Measurements from ENCODE around the gene RIMBP2.

Gene RIMBP2

DNA sequence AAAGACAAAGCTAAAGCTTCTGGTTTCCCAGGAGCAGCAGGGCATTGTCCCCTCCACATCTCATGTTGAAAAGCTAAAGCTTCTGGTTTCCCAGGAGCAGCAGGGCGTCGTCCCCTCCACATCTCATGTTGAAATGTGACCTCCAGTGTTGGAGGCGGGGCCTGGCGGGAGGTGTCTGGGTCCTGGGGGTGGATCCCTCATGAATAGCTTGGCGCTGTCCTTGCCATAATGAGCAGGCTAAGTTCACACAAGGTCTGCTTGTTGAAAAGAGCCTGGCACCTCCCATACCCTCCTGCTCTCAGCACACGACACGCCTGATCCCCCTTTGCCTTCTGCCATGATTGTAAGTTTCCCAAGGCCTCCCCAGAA is 254.7 kb downstream of the RIMBP2 start:
- Mint-ChIP-seq H3K27me3 (no peaks in the 10 kb centered on the region), H3K27ac (no peak overlapping the region), H3K9me3 (peaks cover 6% of the 10 kb centered on the region), H3K36me3 (ENCODE audit: low read depth) (no peaks in the 10 kb centered on the region), H3K4me1 (ENCODE audit: low read depth) (no peaks in the 10 kb centered on the region), H3K4me3 (no peak overlapping the region)

DNA sequence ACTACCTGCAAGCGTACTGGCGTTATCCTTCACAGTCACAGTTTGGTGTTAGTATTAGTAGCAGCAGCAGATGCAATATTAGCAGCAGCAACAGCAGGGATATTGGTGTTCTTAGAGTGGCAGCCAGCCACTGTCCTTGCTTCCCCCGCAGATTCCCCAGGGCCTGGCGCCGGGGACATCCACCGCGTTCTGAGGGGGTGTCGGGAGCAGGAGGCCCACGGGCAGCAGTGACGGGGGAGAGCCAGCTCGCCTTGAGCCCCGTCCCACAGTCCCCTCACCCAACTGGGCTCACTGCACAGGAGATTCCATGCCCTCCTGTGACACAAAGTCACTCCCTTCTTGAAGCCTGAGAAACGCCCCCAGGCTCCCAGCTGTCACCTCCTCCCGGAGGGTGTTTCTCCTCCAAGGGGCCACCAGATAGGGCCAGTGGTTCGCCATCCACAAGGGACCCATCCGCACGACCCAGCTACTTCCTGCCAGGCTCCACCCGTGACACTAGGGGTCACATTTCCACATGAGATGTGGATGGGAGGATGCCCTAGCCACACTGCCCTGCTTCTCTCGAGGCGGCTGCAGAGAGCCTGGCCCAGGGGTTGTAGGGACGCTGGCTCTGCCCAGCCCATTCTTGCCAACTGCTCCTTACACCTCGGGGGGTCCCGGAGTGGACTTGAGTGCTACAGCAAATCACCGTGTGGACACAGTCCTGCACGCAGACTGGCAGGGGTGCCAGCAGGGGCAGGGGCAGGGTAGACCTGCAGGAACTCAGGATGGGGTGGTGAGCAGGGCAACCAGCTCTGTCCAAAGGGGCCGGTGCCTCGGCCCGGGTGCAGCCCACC is 255.3 kb downstream of the RIMBP2 start:
- H3K4me3 Mint-ChIP-seq, result no peak overlapping the region
- no peaks in the 10 kb centered on the region for H3K36me3 Mint-ChIP-seq (ENCODE audit: low read depth)
- H3K27me3 Mint-ChIP-seq, result no peaks in the 10 kb centered on the region
- no peak overlapping the region for H3K27ac Mint-ChIP-seq
- peaks cover 6% of the 10 kb centered on the region for H3K9me3 Mint-ChIP-seq
- no peaks in the 10 kb centered on the region for H3K4me1 Mint-ChIP-seq (ENCODE audit: low read depth)

DNA sequence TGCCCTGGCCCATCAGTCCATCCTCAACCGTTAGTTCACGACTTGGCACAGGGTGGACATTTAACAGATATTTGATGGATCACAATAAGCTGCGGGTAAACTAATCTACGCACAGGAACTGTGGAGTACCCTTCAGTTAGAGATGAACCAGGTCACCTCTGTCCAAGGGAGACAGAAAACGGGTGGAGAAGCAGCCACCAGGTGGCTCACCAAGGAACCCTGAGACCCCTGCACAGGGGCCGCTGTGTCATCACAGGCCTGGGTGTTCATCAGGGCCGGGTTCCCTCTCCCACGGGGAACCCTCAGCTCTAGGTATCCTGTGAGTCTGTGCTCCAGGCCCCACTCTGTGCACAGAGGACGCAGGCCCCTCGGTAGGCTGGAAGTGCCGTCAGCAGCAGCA is 256.2 kb downstream of the RIMBP2 start:
- H3K9me3 Mint-ChIP-seq, result peaks cover 6% of the 10 kb centered on the region
- no peak overlapping the region for H3K27ac Mint-ChIP-seq
- no peaks in the 10 kb centered on the region for H3K36me3 Mint-ChIP-seq (ENCODE audit: low read depth)
- no peak overlapping the region for H3K4me3 Mint-ChIP-seq
- no peaks in the 10 kb centered on the region for H3K4me1 Mint-ChIP-seq (ENCODE audit: low read depth)
- H3K27me3 Mint-ChIP-seq, result no peaks in the 10 kb centered on the region

DNA sequence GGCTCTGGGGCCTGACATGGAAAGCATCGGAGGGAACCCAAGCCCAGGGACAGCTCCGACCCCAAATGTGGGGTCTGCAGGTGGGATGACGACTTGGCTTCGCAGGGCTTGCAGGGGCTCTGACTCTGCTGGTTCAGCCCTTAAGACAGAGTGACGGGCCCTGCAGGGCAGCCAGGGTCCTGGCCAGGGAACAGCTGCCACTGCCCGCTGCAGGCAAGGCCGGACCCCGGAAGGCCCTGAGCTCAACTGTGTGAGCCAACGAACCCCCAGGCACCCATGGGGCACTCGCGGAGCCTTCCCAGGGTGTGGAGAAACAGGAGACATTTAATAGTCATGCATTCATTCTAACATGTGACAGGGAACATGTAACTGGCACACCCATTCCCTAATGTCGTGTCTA is 257.8 kb downstream of the RIMBP2 start:
- Mint-ChIP-seq H3K27me3 (no peaks in the 10 kb centered on the region), H3K36me3 (ENCODE audit: low read depth) (no peaks in the 10 kb centered on the region), H3K27ac (no peak overlapping the region), H3K4me3 (no peak overlapping the region), H3K9me3 (no peaks in the 10 kb centered on the region), H3K4me1 (ENCODE audit: low read depth) (no peaks in the 10 kb centered on the region)

DNA sequence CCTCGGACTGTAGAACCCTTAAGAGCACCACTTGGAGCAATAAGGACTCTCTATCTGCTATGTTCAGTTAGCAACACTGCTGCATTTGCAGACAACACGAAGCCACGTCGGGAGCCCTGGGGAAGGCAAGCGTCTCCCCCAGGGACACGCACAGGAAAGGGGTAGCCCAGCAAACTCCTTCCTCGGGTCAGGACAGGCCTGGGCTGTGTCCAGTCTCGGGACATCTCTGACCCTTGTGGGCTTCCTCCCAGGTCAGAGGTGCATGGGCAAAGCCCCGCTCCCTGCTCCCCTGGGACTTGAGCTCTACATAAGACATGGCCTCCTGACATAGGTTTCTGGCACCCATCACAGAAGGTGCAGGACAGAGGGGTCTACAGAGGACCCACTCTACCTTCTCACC is 258.9 kb downstream of the RIMBP2 start:
- Mint-ChIP-seq H3K36me3 (ENCODE audit: low read depth) (no peaks in the 10 kb centered on the region), H3K4me1 (ENCODE audit: low read depth) (no peaks in the 10 kb centered on the region), H3K4me3 (no peak overlapping the region), H3K27me3 (no peaks in the 10 kb centered on the region), H3K27ac (no peak overlapping the region), H3K9me3 (no peaks in the 10 kb centered on the region)

DNA sequence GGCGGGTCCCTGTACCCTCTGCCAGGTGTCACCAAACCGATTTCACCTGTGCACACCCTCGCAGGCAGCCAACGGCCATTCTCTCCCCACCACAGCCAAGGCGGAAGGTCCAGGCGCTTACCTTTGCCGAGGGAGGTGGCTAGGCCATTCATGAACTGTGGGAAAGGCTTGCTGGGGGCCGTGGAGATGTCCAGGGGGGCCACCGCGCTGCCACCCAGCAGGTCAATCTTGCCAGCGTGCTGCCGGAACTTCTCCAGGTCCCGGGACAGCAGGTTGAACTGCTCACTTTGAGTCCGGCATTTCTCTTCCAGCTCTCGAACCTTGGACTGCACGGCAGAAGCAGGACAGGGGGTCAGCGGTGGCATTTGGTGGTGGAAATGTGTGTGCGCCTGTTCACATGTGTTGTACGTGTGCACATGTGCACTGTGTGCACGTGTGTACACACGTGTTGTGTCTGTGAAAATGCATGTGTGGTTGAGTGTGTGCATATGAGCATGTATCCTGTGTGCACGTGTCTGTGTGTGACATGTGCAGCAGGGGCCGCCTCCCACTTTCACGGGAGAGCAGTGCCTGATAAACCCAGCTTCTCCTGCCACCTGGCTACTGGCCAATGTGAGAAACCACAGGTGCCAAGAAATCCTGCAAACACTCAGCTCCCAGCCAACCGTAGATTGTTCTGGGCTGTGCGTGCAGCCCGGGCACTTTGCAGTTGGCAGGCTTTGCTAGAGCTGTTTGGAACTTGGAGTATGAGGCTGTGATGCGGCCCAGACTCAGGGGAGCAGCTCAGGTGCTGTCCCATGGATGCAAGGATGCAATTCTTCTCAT is 259.5 kb downstream of the RIMBP2 start:
- Mint-ChIP-seq H3K27ac (no peak overlapping the region), H3K4me1 (ENCODE audit: low read depth) (no peaks in the 10 kb centered on the region), H3K4me3 (no peak overlapping the region), H3K27me3 (no peaks in the 10 kb centered on the region), H3K36me3 (ENCODE audit: low read depth) (no peaks in the 10 kb centered on the region), H3K9me3 (no peaks in the 10 kb centered on the region)

DNA sequence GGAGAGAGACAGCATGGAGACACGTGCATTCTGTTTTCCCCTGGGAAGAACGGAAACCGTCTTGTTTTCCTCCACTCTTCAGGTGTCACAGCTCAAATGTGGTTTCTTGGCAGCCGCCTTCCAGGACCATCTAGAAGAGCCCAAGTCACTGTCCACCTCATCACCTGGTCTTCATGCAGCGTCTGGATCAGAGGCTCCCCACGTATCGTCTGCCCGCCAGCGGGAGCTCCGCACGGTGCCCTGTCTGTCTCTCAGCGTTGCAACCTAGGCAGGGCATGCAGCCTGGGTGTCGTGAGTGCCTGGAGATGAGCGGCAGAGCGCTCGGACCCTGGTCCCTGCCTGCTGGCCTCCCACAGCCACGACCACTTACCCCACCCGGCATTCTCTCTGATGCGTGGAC is 260.9 kb downstream of the RIMBP2 start:
- no peaks in the 10 kb centered on the region for H3K36me3 Mint-ChIP-seq (ENCODE audit: low read depth)
- no peaks in the 10 kb centered on the region for H3K9me3 Mint-ChIP-seq
- no peaks in the 10 kb centered on the region for H3K4me1 Mint-ChIP-seq (ENCODE audit: low read depth)
- no peaks in the 10 kb centered on the region for H3K27me3 Mint-ChIP-seq
- H3K27ac Mint-ChIP-seq, result no peak overlapping the region
- H3K4me3 Mint-ChIP-seq, result no peak overlapping the region

DNA sequence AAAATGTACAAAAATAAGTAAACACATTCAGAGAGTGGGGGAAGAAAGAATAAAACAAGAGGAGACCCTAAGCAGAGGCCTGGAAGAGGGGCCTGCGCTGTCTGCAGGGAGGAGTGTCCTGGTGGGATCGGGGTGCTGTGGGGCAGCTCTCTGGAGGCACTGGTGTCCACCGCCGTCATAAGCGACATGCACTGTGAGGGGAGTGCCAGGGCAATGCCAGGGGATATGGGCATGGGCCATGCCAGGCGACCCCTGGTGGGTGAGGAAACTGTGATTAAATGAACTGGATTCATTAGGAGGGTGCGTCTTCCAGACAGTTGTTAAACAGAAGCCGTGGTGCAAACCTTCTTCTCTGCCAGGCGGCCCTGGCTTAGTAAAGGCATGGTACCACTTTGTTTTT is 261.8 kb downstream of the RIMBP2 start:
- no peaks in the 10 kb centered on the region for H3K9me3 Mint-ChIP-seq
- H3K4me3 Mint-ChIP-seq, result no peak overlapping the region
- H3K4me1 Mint-ChIP-seq (ENCODE audit: low read depth), result no peaks in the 10 kb centered on the region
- H3K27me3 Mint-ChIP-seq, result no peaks in the 10 kb centered on the region
- H3K27ac Mint-ChIP-seq, result no peak overlapping the region
- no peaks in the 10 kb centered on the region for H3K36me3 Mint-ChIP-seq (ENCODE audit: low read depth)

DNA sequence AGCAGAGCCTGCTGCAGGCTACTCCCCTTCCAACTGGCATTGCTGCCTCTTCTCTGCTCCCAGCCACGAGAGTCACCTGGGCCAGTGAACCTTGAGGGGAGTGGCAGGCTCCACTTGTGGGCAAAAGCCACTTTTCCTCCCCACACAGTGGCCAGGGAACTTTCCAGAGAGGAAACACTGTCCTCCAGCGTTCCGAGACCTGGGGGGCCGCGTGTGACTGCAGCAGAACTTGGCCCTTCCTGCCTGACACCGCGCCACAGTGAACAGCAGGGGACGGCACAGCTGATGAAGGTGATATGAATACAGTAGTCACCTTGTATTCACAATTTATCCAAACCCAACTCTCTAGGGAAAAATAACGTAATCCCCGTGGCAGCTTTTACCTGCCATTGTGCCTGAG is 263.6 kb downstream of the RIMBP2 start:
- H3K27me3 Mint-ChIP-seq, result no peaks in the 10 kb centered on the region
- H3K27ac Mint-ChIP-seq, result no peak overlapping the region
- H3K36me3 Mint-ChIP-seq (ENCODE audit: low read depth), result no peaks in the 10 kb centered on the region
- H3K4me3 Mint-ChIP-seq, result no peak overlapping the region
- no peaks in the 10 kb centered on the region for H3K9me3 Mint-ChIP-seq
- no peaks in the 10 kb centered on the region for H3K4me1 Mint-ChIP-seq (ENCODE audit: low read depth)

DNA sequence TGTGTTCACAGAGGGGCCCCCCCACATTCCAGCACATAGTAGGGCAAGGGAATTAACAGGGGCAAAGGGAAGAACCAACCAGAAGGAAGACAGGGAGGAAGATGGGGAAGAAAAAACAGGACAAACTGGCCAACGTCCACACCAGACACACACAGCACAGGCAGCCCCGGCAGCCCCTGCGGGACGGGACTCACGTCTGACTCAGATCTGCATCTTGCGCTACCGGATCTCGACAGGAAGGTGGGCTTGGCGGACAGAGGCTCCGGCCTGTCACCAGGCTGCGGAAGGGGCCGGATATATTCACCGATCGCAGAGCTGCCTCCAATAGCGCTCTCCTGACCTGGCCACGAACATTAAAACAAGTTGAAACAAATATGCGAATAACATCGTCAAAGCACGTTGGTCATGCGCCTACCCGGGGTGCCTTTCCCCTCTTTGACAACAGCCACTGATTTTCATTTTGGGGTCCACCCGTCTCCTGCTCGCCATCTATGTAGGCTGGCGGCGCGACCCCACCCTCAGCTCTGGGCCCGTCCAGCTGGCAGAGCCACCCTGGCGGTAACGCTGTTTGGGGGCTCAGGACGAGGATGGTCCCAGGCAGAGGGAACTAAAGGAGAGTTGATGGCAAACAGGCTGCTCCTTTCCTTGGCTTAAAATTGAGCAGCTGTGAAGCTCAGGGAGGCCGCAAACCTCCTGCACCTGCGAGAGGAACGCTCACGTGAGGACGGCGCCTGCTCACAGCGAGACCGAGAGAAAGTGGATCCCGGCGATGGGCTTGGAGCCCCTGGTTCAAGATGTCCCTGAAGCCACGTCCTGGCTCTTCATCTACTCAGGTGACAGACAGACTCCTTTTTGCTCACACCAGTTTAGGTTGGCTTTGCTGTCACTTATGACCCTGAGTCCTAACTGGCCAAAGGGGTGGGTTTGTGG is 264.8 kb downstream of the RIMBP2 start:
- no peak overlapping the region for H3K27ac Mint-ChIP-seq
- no peaks in the 10 kb centered on the region for H3K9me3 Mint-ChIP-seq
- H3K27me3 Mint-ChIP-seq, result no peaks in the 10 kb centered on the region
- H3K4me3 Mint-ChIP-seq, result no peak overlapping the region
- no peaks in the 10 kb centered on the region for H3K4me1 Mint-ChIP-seq (ENCODE audit: low read depth)
- H3K36me3 Mint-ChIP-seq (ENCODE audit: low read depth), result no peaks in the 10 kb centered on the region

DNA sequence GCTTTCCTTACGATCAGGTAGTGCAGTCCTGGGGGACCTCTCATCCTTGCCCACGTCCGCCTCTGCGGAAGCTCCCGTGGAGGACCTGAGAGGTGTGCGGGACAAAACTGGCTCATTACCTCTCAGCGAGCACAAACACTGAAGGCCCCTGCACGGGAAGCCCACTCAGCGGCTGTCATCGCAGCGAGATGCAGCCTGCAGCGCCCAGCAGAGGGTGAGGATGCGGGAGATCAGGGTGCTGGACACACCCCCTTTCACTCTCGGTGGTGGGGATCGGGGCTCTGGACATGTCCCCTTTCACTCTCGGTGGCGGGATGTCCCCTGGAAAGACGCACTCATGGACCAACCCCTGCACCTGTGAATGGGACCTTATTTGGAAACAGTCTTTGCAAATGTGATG is 266.8 kb downstream of the RIMBP2 start:
- Mint-ChIP-seq H3K9me3 (no peaks in the 10 kb centered on the region), H3K27me3 (no peaks in the 10 kb centered on the region), H3K27ac (no peak overlapping the region), H3K4me1 (ENCODE audit: low read depth) (no peaks in the 10 kb centered on the region), H3K36me3 (ENCODE audit: low read depth) (no peaks in the 10 kb centered on the region), H3K4me3 (no peak overlapping the region)

DNA sequence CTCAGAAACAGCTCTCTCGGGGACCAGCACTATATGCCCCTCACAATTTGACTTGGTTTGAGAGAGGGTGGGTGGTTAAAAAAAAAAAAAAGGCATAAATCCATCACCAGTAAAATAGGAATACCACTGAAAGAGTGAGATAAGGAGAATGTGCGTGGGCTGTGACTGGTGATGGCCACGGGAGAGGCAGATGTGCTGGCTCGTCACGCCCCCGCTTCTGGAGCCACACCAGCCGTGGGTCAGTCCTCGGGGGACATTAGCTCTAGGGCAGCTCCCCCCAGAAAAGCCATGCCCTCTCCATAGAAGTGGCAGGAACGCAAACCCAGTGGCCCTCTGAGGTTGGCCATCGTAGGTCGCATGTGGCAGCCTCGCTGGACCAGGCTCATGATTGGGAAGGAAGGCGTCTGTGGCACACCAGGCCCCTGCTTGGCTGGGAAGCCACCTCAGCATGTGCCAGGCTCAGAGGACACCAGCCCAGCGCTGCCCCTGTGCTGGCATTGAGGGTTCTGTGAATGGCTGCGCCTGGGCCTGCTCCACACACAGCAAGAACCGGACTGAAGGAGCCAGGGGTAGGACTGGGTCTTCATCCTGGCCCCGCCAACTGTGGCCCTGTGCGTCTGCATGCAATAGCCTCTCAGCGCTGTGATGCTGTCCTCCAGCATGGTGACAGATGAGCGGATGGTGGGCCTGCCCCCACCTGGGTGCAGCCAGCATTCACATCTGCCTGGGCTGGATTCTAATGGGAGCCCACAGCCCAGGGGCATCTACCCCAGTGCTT is 267.9 kb downstream of the RIMBP2 start:
- no peaks in the 10 kb centered on the region for H3K9me3 Mint-ChIP-seq
- no peak overlapping the region for H3K27ac Mint-ChIP-seq
- no peak overlapping the region for H3K4me3 Mint-ChIP-seq
- H3K27me3 Mint-ChIP-seq, result no peaks in the 10 kb centered on the region
- no peaks in the 10 kb centered on the region for H3K36me3 Mint-ChIP-seq (ENCODE audit: low read depth)
- H3K4me1 Mint-ChIP-seq (ENCODE audit: low read depth), result no peaks in the 10 kb centered on the region

DNA sequence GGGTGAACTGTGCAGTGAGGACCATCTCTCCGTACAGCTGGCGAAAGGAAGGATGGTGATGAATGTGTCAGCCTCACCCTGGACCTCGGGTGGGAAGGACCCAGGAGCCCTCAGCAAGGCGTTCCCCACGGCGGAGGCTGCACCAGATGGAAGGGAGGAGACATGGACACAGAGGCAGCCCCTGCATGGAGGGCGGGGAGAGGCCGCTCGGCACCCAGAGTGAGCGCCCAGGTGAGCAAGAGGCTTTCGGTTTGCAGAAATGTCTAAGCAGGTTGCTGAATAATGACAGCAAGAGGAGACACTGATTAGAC is 268.5 kb downstream of the RIMBP2 start:
- H3K4me3 Mint-ChIP-seq, result no peak overlapping the region
- no peaks in the 10 kb centered on the region for H3K36me3 Mint-ChIP-seq (ENCODE audit: low read depth)
- H3K9me3 Mint-ChIP-seq, result no peaks in the 10 kb centered on the region
- H3K27me3 Mint-ChIP-seq, result no peaks in the 10 kb centered on the region
- no peak overlapping the region for H3K27ac Mint-ChIP-seq
- no peaks in the 10 kb centered on the region for H3K4me1 Mint-ChIP-seq (ENCODE audit: low read depth)

DNA sequence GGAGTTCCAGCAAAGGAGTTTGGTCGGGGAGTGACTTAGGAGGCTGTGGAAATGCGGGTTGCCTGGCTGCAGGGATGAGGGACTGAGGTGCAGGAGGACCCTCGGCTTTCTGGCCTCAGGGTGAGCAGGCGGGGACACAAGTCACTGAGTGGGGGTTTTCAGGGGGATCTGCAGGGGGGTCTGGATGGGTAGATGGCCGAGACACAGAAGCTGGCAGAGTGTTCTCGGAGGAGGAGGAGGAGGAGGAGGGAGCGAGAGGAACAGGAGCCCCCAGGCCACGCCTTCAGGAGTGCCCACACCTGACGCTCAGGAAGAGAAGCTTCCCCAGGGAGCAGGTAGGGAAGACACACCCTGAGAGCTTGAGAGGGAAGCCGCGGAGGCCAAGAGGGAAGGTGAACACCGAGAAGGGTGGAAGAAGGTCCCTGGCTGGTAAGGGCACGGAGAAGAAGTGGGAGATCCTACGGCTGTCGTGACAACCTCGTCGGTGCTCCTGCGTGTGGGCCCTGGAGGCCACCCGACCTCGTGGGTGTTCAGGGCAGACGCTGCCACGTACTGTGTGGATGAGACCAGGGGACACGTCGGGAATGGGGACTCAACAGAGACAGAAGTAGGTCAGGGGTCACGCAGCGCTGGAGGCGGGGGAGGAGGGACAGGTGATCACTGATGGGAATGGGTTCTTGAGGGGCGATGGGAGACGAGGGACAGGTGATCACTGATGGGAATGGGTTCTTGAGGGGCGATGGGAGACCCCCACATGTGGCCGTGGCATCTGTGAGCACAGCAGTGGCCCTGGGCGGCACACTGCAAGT is 269.0 kb downstream of the RIMBP2 start:
- H3K4me1 Mint-ChIP-seq (ENCODE audit: low read depth), result no peaks in the 10 kb centered on the region
- H3K4me3 Mint-ChIP-seq, result no peak overlapping the region
- H3K27me3 Mint-ChIP-seq, result no peaks in the 10 kb centered on the region
- no peak overlapping the region for H3K27ac Mint-ChIP-seq
- no peaks in the 10 kb centered on the region for H3K36me3 Mint-ChIP-seq (ENCODE audit: low read depth)
- no peaks in the 10 kb centered on the region for H3K9me3 Mint-ChIP-seq
